ENCODE measurements around the gene ALLC. TPM values are rescaled to one million over a fixed set of nuclear protein-coding genes. Genes with fewer than 3 reads are reported as not detected.
A peak's percentile ranks its signal among the peaks of the same experiment; 100 is the strongest.
"Not testable (repeated sequence)": the region's sequence is repeated elsewhere in the genome, so short reads cannot be mapped to it uniquely, and the experiment has no call there.

The ALLC gene
- total and polyA plus RNA-seq, 4 donors, result 0.09 to 1.4 (median 0.74) TPM

DNA sequence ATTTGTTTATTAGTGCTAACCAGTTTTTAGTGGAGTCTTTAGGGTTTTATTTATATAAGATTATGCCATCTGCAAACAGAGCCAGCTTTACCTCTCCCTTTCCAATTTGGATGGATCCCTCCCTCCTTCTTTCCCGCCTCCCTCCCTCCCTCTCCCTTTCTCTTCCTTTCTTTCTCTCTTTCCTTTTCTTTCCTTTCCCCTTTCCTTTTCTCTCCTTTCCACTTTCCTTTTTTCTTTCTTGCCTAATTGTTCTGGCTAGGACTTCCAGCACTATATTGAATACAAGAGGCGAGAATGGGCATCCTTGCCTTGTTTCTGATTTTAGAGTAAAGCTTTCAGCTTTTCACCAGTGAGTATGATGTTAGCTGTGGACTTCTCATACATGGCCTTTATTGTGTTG, 39.0 kb upstream of the ALLC start:
- 89% methylated on average over 2 of the region's 2 CpGs for WGBS
- no peak overlapping the region for H3K27ac ChIP-seq (ENCODE audit: low read depth in 1 of 2, low read length in 2 of 2)
- no peaks in the 10 kb centered on the region for H3K9me3 ChIP-seq (ENCODE audit: control insufficient read depth in 4 of 4, low read length in 3 of 4)
- no peak overlapping the region for H3K4me3 ChIP-seq (ENCODE audit: low read depth in 1 of 3, low read length in 3 of 3)
- no peak for DNase-seq (ENCODE audit: low spot score)
- H3K4me1 ChIP-seq (ENCODE audit: control insufficient read depth in 4 of 4, insufficient read depth in 4 of 4, low read length in 3 of 4), result no peaks in the 10 kb centered on the region
- no peak overlapping the region for H3K9ac ChIP-seq (ENCODE audit: low read depth in 1 of 2, low read length in 2 of 2)
- TF ChIP-seq RXRA (IDR thresholded peaks at IDR 0.05) (no peak), HNF4A (conservative IDR thresholded peaks at IDR 0.05) (no peak)
- H3K36me3 ChIP-seq (ENCODE audit: control insufficient read depth in 4 of 4, insufficient read depth in 3 of 4, low read depth in 1 of 4, low read length in 3 of 4), result no peaks in the 10 kb centered on the region
- H3K27me3 ChIP-seq (ENCODE audit: control insufficient read depth in 4 of 4, insufficient read depth in 4 of 4, low read length in 3 of 4), result no peaks in the 10 kb centered on the region

DNA sequence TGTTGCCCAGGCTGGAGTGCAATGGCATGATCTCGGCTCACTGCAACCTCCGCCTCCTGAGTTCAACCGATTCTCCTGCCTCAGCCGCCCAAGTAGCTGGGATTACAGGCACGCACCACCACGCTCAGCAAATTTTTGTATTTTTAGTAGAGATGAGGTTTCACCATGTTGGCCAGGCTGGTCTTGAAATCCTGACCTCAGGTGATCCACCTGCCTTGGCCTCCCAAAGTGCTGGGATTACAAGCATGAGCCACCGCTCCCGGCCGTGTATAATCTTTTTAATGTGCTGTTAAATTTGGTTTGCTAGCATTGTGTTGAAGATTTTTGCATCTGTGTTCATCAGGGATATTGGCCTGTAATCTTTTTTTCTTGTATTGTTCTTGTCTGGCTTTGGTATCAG, 38.3 kb upstream of the ALLC start:
- H3K27ac ChIP-seq (ENCODE audit: low read depth in 1 of 2, low read length in 2 of 2); H3K36me3 ChIP-seq (ENCODE audit: control insufficient read depth in 4 of 4, insufficient read depth in 3 of 4, low read depth in 1 of 4, low read length in 3 of 4); H3K4me1 ChIP-seq (ENCODE audit: control insufficient read depth in 4 of 4, insufficient read depth in 4 of 4, low read length in 3 of 4); H3K4me3 ChIP-seq (ENCODE audit: low read depth in 1 of 3, low read length in 3 of 3); H3K27me3 ChIP-seq (ENCODE audit: control insufficient read depth in 4 of 4, insufficient read depth in 4 of 4, low read length in 3 of 4); H3K9me3 ChIP-seq (ENCODE audit: control insufficient read depth in 4 of 4, low read length in 3 of 4); DNase-seq (ENCODE audit: low spot score); H3K9ac ChIP-seq (ENCODE audit: low read depth in 1 of 2, low read length in 2 of 2): not testable (repeated sequence)
- WGBS, result 94% methylated on average over 9 of the region's 9 CpGs

DNA sequence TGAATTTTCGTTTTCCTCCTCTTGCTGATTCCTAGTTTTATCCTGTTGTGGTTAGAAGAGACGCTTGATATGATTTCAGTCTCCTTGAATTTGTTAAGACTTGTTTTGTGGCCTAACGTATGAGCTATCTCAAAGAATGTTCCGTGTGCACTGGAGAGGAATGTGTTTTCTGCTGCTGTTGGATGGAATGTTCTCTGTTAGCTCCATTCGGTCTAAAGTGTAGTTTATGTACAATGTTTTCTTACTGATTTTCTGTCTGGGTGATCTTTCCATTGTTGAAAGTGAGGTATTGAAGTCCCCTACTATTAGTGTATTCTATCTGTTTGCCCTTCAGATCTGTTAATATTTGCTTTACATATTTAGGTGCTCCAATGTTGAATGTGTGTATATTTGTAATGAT, 37.2 kb upstream of the ALLC start:
- H3K4me1 ChIP-seq (ENCODE audit: control insufficient read depth in 4 of 4, insufficient read depth in 4 of 4, low read length in 3 of 4), result no peaks in the 10 kb centered on the region
- TF ChIP-seq YY1 (IDR thresholded peaks at IDR 0.05), result no peak
- TF ChIP-seq, protein P1, sequence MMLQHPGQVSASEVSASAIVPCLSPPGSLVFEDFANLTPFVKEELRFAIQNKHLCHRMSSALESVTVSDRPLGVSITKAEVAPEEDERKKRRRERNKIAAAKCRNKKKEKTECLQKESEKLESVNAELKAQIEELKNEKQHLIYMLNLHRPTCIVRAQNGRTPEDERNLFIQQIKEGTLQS (IDR thresholded peaks at IDR 0.05), result no peak
- TF ChIP-seq GABPA (IDR thresholded peaks at IDR 0.05 in 1 of 2, conservative IDR thresholded peaks at IDR 0.05 in 1 of 2), result no peak
- TF ChIP-seq FOXA2 (IDR thresholded peaks at IDR 0.05), result no peak
- no peak for TF ChIP-seq JUND (IDR thresholded peaks at IDR 0.05)
- peak; percentile 21 for TF ChIP-seq NR2F2 (IDR thresholded peaks at IDR 0.05)
- no peak for TF ChIP-seq TAF1 (conservative IDR thresholded peaks at IDR 0.05)
- TF ChIP-seq HNF4G (IDR thresholded peaks at IDR 0.05), result no peak
- no peak for TF ChIP-seq RXRA (IDR thresholded peaks at IDR 0.05)
- TF ChIP-seq HNF4A (conservative IDR thresholded peaks at IDR 0.05), result no peak
- TF ChIP-seq EGR1 (IDR thresholded peaks at IDR 0.05; ENCODE audit: low read depth in 2 of 2), result no peak
- TF ChIP-seq SP1 (IDR thresholded peaks at IDR 0.05), result peak; percentile 19
- TF ChIP-seq, protein P2, sequence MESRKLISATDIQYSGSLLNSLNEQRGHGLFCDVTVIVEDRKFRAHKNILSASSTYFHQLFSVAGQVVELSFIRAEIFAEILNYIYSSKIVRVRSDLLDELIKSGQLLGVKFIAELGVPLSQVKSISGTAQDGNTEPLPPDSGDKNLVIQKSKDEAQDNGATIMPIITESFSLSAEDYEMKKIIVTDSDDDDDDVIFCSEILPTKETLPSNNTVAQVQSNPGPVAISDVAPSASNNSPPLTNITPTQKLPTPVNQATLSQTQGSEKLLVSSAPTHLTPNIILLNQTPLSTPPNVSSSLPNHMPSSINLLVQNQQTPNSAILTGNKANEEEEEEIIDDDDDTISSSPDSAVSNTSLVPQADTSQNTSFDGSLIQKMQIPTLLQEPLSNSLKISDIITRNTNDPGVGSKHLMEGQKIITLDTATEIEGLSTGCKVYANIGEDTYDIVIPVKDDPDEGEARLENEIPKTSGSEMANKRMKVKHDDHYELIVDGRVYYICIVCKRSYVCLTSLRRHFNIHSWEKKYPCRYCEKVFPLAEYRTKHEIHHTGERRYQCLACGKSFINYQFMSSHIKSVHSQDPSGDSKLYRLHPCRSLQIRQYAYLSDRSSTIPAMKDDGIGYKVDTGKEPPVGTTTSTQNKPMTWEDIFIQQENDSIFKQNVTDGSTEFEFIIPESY (IDR thresholded peaks at IDR 0.05), result no peak
- TF ChIP-seq, protein P3, sequence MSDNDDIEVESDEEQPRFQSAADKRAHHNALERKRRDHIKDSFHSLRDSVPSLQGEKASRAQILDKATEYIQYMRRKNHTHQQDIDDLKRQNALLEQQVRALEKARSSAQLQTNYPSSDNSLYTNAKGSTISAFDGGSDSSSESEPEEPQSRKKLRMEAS (IDR thresholded peaks at IDR 0.05), result no peak
- TF ChIP-seq, protein P4, sequence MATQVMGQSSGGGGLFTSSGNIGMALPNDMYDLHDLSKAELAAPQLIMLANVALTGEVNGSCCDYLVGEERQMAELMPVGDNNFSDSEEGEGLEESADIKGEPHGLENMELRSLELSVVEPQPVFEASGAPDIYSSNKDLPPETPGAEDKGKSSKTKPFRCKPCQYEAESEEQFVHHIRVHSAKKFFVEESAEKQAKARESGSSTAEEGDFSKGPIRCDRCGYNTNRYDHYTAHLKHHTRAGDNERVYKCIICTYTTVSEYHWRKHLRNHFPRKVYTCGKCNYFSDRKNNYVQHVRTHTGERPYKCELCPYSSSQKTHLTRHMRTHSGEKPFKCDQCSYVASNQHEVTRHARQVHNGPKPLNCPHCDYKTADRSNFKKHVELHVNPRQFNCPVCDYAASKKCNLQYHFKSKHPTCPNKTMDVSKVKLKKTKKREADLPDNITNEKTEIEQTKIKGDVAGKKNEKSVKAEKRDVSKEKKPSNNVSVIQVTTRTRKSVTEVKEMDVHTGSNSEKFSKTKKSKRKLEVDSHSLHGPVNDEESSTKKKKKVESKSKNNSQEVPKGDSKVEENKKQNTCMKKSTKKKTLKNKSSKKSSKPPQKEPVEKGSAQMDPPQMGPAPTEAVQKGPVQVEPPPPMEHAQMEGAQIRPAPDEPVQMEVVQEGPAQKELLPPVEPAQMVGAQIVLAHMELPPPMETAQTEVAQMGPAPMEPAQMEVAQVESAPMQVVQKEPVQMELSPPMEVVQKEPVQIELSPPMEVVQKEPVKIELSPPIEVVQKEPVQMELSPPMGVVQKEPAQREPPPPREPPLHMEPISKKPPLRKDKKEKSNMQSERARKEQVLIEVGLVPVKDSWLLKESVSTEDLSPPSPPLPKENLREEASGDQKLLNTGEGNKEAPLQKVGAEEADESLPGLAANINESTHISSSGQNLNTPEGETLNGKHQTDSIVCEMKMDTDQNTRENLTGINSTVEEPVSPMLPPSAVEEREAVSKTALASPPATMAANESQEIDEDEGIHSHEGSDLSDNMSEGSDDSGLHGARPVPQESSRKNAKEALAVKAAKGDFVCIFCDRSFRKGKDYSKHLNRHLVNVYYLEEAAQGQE (IDR thresholded peaks at IDR 0.05), result no peak
- H3K9ac ChIP-seq (ENCODE audit: low read depth in 1 of 2, low read length in 2 of 2), result no peak overlapping the region
- no peaks in the 10 kb centered on the region for H3K9me3 ChIP-seq (ENCODE audit: control insufficient read depth in 4 of 4, low read length in 3 of 4)
- no peak overlapping the region for H3K27ac ChIP-seq (ENCODE audit: low read depth in 1 of 2, low read length in 2 of 2)
- 74% methylated on average over 5 of the region's 5 CpGs for WGBS
- H3K36me3 ChIP-seq (ENCODE audit: control insufficient read depth in 4 of 4, insufficient read depth in 3 of 4, low read depth in 1 of 4, low read length in 3 of 4), result no peaks in the 10 kb centered on the region
- H3K4me3 ChIP-seq (ENCODE audit: low read depth in 1 of 3, low read length in 3 of 3), result no peak overlapping the region
- DNase-seq (ENCODE audit: low spot score), result no peak
- no peaks in the 10 kb centered on the region for H3K27me3 ChIP-seq (ENCODE audit: control insufficient read depth in 4 of 4, insufficient read depth in 4 of 4, low read length in 3 of 4)

Data from liver (tissue), 9 donors.